Body of pancreas (tissue), 4 donors: Measurements from ENCODE around the gene PLA2G2F. TPM values are rescaled to one million over a fixed set of nuclear protein-coding genes. Genes with fewer than 3 reads are reported as not detected.

Experiments used
- ATAC-seq: fragments of 150-250 bp; one replicate; pipeline ENCODE4 v1.9.1; 2016
- DNase-seq, 4 donors: peaks; one replicate each; pipeline ENCODE4 v3.0.0-alpha.2; 2019
- H3K27ac ChIP-seq, 4 donors: fragments of 200-600 bp; sonication (generic); 1 replicate in 3 of 4; 2 replicates in 1 of 4; pipeline versions ENCODE4 v1.5.1 to v1.6.1; 2016 to 2019; ENCODE audit warnings: mild to moderate bottlenecking in 1 of 4, mixed read lengths in 1 of 4, moderate library complexity in 1 of 4
- H3K27me3 ChIP-seq, 2 donors: fragments of 200-600 bp; sonication (generic); one replicate each; pipeline ENCODE4 v1.6.0; 2016; ENCODE audit warnings: mild to moderate bottlenecking in 1 of 2
- H3K36me3 ChIP-seq, 2 donors: fragments of 200-600 bp; sonication (generic); replicated peaks in 1 of 2; 2 replicates each; pipeline ENCODE4 v1.5.1; 2016; ENCODE audit warnings: low read depth in 2 of 2; ENCODE audit not compliant: insufficient read depth in 1 of 2
- H3K4me1 ChIP-seq: fragments of 200-600 bp; sonication (generic); one replicate; pipeline ENCODE4 v1.6.0; 2016
- H3K4me3 ChIP-seq, 2 donors: fragments of 200-600 bp; sonication (generic); 1 replicate in 1 of 2; 2 replicates in 1 of 2; pipeline ENCODE4 v1.5.1; 2016 to 2019
- H3K9me3 ChIP-seq, 3 donors: fragments of 200-600 bp; sonication (generic); 1 replicate in 2 of 3; 2 replicates in 1 of 3; pipeline ENCODE4 v1.5.1; 2016
- POLR2A ChIP-seq, 3 donors: fragments of 450-650 bp; IDR thresholded peaks; one replicate each; pipeline ENCODE4 v1.6.1; 2016; ENCODE audit warnings: antibody characterized with exemption in 3 of 3, mild to moderate bottlenecking in 2 of 3
- WGBS, 2 donors: methylation state at CpG; one replicate each; pipeline ENCODE4 v1.1.5; 2017; 5-methylcytosine and 5-hydroxymethylcytosine counted together
- intact Hi-C: fragments of 100-400 bp; cut with DNase I; formaldehyde crosslinking; loops from one replicate; pipeline ENCODE4 v1.15.1; 2023
- total RNA-seq, 2 donors: library from RNA; depleted of rRNA; stranded (reverse); fragments of >200 nt; gene quantifications; one replicate each; pipeline ENCODE4 v1.1.0, GENCODE V29; 2016
- TF ChIP-seq, protein P1 (sequence below), 7 experiments: fragments of 450-650 bp in 4 of 7; fragments of 200-600 bp in 3 of 7; sonication (generic) in 3 of 7; IDR thresholded peaks; one replicate each; pipeline ENCODE4 v1.5.1; 2016 to 2019; ENCODE audit warnings: antibody characterized with exemption in 7 of 7

The PLA2G2F gene
- total RNA-seq, 2 donors from 2014 or later = not detected

DNA sequence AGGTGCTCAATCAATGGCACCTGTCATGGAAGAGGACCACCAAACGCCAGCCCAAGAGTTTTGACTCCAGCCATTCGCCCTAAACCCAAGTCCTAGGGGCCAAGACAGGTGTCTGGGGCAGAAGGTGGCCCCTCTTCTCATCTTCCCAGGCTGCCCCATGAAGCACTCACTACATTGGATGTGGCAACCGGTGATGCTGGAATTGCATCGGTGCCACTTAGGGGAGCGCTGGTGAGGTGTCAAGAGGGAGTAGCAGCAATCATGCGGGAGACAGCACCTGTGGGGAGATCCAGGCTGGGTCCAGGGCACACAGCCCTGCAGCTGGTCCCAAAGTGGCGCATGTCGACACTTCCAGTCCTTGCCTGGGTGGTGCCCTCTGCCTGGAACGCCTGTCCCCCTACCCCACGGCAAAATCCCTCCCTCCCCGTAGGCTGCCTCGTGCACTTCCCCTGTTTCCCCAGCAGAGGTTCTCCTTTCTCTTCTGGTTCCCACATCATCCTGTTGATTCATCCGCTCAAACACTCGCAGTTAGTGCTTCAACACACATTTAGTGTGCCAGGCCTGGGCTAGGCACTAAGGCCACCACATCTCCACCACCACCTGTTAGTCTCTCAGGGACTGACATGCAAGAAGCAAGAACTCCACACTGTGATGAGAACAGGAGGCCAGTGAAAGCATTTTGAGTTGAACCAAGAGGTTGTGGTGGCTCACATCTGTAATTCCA, 38.3 kb upstream of the PLA2G2F start:
- DNase-seq (peak; percentile 17 to 25 (median 20)), ATAC-seq (peak; percentile 62)
- intact Hi-C loops = no loop called here
- Histone ChIP-seq H3K27me3 (no peaks in the 10 kb centered on the region), H3K27ac (no peak overlapping the region), H3K36me3 (no peaks in the 10 kb centered on the region), H3K9me3 (no peaks in the 10 kb centered on the region), H3K4me3 (no peak overlapping the region), H3K4me1 (no peaks in the 10 kb centered on the region)
- TF ChIP-seq POLR2A (IDR thresholded peaks at IDR 0.05) = no peak
- TF ChIP-seq, protein P1, sequence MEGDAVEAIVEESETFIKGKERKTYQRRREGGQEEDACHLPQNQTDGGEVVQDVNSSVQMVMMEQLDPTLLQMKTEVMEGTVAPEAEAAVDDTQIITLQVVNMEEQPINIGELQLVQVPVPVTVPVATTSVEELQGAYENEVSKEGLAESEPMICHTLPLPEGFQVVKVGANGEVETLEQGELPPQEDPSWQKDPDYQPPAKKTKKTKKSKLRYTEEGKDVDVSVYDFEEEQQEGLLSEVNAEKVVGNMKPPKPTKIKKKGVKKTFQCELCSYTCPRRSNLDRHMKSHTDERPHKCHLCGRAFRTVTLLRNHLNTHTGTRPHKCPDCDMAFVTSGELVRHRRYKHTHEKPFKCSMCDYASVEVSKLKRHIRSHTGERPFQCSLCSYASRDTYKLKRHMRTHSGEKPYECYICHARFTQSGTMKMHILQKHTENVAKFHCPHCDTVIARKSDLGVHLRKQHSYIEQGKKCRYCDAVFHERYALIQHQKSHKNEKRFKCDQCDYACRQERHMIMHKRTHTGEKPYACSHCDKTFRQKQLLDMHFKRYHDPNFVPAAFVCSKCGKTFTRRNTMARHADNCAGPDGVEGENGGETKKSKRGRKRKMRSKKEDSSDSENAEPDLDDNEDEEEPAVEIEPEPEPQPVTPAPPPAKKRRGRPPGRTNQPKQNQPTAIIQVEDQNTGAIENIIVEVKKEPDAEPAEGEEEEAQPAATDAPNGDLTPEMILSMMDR (IDR thresholded peaks at IDR 0.05) = peak in 6 of 7 experiments; percentile 11 to 65 (median 46)
- 28 to 33% methylated on average over 8 to 14 of the region's 14 CpGs for WGBS, 2 donors

DNA sequence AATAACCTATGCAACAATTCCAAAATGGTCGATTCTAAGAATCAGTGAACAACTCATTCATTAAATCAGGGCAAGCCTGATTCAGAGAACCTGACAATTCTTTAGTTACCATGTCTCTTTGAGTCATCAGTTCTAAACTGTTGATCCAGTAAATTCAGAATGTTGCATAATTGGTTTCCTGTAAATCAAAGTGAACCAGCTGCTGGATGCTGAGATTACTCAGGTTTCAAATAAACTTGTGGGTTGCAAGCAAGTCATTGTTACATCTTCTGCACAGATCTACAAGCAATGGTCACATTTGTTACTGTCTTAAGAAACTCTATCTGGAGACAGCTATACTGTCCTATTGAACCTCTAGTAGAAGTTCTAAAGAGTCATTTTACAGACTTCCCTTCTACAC, 36.2 kb upstream of the PLA2G2F start:
- Histone ChIP-seq H3K9me3 (no peaks in the 10 kb centered on the region), H3K27me3 (no peaks in the 10 kb centered on the region), H3K27ac (no peak overlapping the region), H3K4me3 (no peak overlapping the region), H3K36me3 (no peaks in the 10 kb centered on the region), H3K4me1 (no peaks in the 10 kb centered on the region)
- 56 to 60% methylated on average over 1 of the region's 1 CpG for WGBS, 2 donors
- TF ChIP-seq POLR2A (IDR thresholded peaks at IDR 0.05) = no peak
- TF ChIP-seq, protein P1 (IDR thresholded peaks at IDR 0.05) = no peak
- DNase-seq = no peak
- intact Hi-C loops = no loop called here
- no peak for ATAC-seq

DNA sequence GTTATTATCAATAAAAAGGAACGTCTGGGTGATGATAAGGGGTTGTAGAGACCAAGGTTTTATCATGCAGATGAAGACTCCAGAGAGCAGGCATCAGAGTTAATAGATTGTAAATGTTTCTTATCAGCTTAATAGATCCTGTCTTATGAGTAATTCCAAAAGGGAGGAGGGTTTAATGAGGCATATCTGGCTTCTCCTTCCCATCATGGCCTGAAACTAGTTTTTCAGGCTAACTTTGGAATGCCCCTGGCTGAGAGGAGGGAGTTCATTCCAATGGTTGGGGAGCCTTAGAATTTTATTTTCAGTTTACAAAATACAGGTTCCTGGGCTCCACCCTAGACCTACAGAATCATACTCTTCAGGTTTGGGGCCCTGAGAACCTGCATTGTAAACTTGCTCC, 33.3 kb upstream of the PLA2G2F start:
- DNase-seq (no peak), ATAC-seq (no peak)
- Histone ChIP-seq H3K4me3 (no peak overlapping the region), H3K4me1 (peaks cover 8% of the 10 kb centered on the region), H3K27me3 (no peaks in the 10 kb centered on the region), H3K36me3 (no peaks in the 10 kb centered on the region), H3K9me3 (no peaks in the 10 kb centered on the region), H3K27ac (no peak overlapping the region)
- WGBS, 2 donors = 8% methylated on average over 1 of the region's 1 CpG
- TF ChIP-seq, protein P1 (IDR thresholded peaks at IDR 0.05) = no peak
- no peak for TF ChIP-seq POLR2A (IDR thresholded peaks at IDR 0.05)
- intact Hi-C loops = no loop called here

DNA sequence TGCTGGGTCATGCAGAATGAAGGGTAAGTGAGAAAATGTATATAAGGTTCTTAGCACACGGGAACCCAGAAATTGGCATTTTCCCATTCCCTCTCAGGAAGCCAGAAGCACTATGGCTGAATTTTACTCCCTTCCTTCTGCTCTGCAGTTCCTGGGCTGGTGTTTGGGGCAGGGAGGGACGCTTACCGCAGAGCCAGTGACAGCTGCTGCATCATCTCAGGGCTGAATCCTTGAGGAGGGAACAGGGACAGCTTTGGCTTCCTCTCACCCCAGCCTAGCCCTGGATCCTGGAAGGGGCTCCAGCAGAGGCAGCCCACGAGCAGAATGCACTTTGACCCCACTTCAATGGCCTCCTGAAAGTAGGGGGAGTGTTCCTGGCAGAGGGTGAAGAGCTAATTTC, 31.8 kb upstream of the PLA2G2F start:
- intact Hi-C loops = no loop called here
- 65 to 70% methylated on average over 4 of the region's 4 CpGs for WGBS, 2 donors
- Histone ChIP-seq H3K9me3 (no peaks in the 10 kb centered on the region), H3K4me1 (peaks cover 8% of the 10 kb centered on the region), H3K36me3 (no peaks in the 10 kb centered on the region), H3K27ac (no peak overlapping the region), H3K27me3 (no peaks in the 10 kb centered on the region), H3K4me3 (no peak overlapping the region)
- ATAC-seq = no peak
- no peak for DNase-seq
- no peak for TF ChIP-seq POLR2A (IDR thresholded peaks at IDR 0.05)
- TF ChIP-seq, protein P1 (IDR thresholded peaks at IDR 0.05) = no peak

DNA sequence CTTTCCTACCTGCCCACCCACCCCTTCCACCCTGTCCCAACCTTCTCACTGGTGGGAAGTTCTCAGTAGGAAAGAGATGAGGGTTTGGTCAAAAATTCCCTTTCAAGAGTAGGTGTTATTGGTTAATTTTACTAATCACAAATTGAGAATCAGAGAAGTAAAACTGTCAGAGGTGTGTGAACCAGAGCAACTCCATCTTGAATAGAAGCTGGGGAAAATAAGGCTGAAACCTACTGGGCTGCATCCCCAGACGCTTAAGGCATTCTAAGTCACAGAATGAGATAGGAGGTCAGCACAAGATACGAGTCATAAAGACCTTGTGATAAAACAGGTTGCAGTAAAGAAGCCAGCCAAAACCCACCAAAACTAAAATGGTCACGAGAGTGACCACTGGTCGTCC, 31.3 kb upstream of the PLA2G2F start:
- H3K36me3 ChIP-seq = no peaks in the 10 kb centered on the region
- no peak for DNase-seq
- TF ChIP-seq, protein P1 (IDR thresholded peaks at IDR 0.05) = no peak
- no peak for TF ChIP-seq POLR2A (IDR thresholded peaks at IDR 0.05)
- no peaks in the 10 kb centered on the region for H3K27me3 ChIP-seq
- H3K4me1 ChIP-seq = peaks cover 8% of the 10 kb centered on the region
- ATAC-seq = no peak
- H3K27ac ChIP-seq = no peak overlapping the region
- H3K4me3 ChIP-seq = no peak overlapping the region
- WGBS, 2 donors = 52 to 55% methylated on average over 4 of the region's 4 CpGs
- intact Hi-C loops = no loop called here
- no peaks in the 10 kb centered on the region for H3K9me3 ChIP-seq
